HEK293 (cell line): ENCODE results near the gene SMIM41.

ENCODE experiments used
- MYNN ChIP-seq: fragments of 450-650 bp; formaldehyde crosslinking; IDR thresholded peaks from 2 replicates; pipeline ENCODE4 v1.5.1; 2016; ENCODE audit warnings: missing biosample characterization, missing genetic modification characterization, borderline replicate concordance
- SP2 ChIP-seq: fragments of 450-650 bp; formaldehyde crosslinking; IDR thresholded peaks from 2 replicates; pipeline ENCODE4 v1.5.1; 2016; ENCODE audit warnings: missing biosample characterization, missing genetic modification characterization
- SP3 ChIP-seq: fragments of 450-650 bp; formaldehyde crosslinking; IDR thresholded peaks from 2 replicates; pipeline ENCODE4 v1.5.1; 2016; ENCODE audit warnings: missing biosample characterization, missing genetic modification characterization
- YY1 ChIP-seq: fragments of 450-650 bp; formaldehyde crosslinking; IDR thresholded peaks from 2 replicates; pipeline ENCODE4 v1.5.1; 2018; ENCODE audit warnings: missing biosample characterization, missing genetic modification characterization
- ZFP37 ChIP-seq: fragments of 450-650 bp; formaldehyde crosslinking; IDR thresholded peaks from 2 replicates; pipeline ENCODE4 v1.5.1; 2016; ENCODE audit warnings: missing biosample characterization, missing genetic modification characterization
- ZNF112 ChIP-seq: fragments of 450-650 bp; formaldehyde crosslinking; IDR thresholded peaks from 2 replicates; pipeline ENCODE4 v1.5.0; 2017; ENCODE audit warnings: missing biosample characterization, missing genetic modification characterization
- ZNF140 ChIP-seq: fragments of 450-650 bp; formaldehyde crosslinking; IDR thresholded peaks from 2 replicates; pipeline ENCODE4 v1.5.1; 2016; ENCODE audit warnings: missing biosample characterization, missing genetic modification characterization
- ZNF292 ChIP-seq: fragments of 450-650 bp; formaldehyde crosslinking; IDR thresholded peaks from 2 replicates; pipeline ENCODE4 v1.5.1; 2016; ENCODE audit warnings: low read depth, missing biosample characterization, missing genetic modification characterization, borderline replicate concordance
- ZNF341 ChIP-seq: fragments of 450-650 bp; formaldehyde crosslinking; IDR thresholded peaks from 2 replicates; pipeline ENCODE4; 2016; ENCODE audit warnings: low read depth, missing biosample characterization, missing genetic modification characterization
- ZNF558 ChIP-seq: fragments of 450-650 bp; formaldehyde crosslinking; IDR thresholded peaks from 2 replicates; pipeline ENCODE4 v1.5.1; 2016; ENCODE audit warnings: missing biosample characterization, missing genetic modification characterization
- ZNF747 ChIP-seq: fragments of 450-650 bp; formaldehyde crosslinking; IDR thresholded peaks from 2 replicates; pipeline ENCODE4 v1.5.1; 2016; ENCODE audit warnings: missing biosample characterization, missing genetic modification characterization
- TF ChIP-seq, protein P1 (sequence below): fragments of 450-650 bp; formaldehyde crosslinking; IDR thresholded peaks from 2 replicates; pipeline ENCODE4 v1.5.1; 2016; ENCODE audit warnings: missing biosample characterization, missing genetic modification characterization
- TF ChIP-seq, protein P2 (sequence below): fragments of 450-650 bp; formaldehyde crosslinking; IDR thresholded peaks from 2 replicates; pipeline ENCODE4 v1.5.1; 2016; ENCODE audit warnings: missing biosample characterization, missing genetic modification characterization
- TF ChIP-seq, protein P3 (sequence below): fragments of 450-650 bp; formaldehyde crosslinking; IDR thresholded peaks from 2 replicates; pipeline ENCODE4 v1.5.1; 2017; ENCODE audit warnings: missing biosample characterization, missing genetic modification characterization

DNA sequence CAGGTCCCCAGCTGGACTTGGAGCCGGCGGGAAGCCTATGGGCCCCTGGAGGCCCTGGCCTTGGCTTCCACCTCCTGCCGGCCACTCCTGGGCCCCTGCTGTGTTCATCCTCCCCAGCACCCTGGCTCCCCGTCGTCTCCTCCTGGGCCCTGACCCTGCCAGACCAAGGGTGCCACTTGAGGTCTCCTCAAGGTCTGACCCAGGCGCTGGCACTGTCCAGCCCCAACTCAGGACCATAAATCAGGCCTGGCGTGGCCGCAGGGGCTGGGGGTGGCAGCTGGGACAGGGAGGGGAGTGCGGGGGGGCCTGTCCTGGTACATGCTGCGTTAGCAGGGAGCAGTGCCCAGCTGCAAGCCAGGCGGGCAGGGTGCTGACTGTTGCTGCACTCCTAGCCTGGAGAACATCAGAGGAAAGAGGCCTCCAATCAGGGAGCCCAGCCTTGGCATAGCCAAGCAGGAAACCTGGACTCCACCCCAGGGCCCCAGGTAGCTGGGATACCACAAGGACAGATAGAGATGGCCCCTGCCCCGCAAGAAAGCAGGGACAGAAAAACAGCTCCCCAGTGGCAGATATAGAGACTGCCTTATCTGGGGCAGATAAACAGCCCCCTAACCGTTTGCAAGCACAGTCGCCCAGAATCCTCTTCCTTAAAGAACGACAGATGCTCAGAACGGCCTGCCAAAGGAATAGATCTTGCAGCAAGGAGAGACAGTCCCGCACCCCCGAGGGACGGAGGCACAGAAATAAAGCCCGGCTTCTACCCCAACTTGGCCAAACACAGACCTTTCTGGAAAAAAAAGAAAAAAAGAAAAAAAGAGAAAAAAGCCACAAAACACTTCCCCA is 16.2 kb upstream of the SMIM41 start:
- TF ChIP-seq ZNF558 (tag by site-specific recombination) (no peak), SP3 (tag by site-specific recombination) (no peak), SP2 (tag by site-specific recombination) (no peak), ZNF140 (tag by site-specific recombination) (no peak), ZNF292 (tag by site-specific recombination) (no peak), YY1 (tag by site-specific recombination) (no peak), ZNF112 (tag by site-specific recombination) (no peak), ZNF747 (tag by site-specific recombination) (no peak), MYNN (tag by site-specific recombination) (no peak), ZFP37 (tag by site-specific recombination) (no peak), ZNF341 (tag by site-specific recombination) (no peak)
- TF ChIP-seq, protein P1, sequence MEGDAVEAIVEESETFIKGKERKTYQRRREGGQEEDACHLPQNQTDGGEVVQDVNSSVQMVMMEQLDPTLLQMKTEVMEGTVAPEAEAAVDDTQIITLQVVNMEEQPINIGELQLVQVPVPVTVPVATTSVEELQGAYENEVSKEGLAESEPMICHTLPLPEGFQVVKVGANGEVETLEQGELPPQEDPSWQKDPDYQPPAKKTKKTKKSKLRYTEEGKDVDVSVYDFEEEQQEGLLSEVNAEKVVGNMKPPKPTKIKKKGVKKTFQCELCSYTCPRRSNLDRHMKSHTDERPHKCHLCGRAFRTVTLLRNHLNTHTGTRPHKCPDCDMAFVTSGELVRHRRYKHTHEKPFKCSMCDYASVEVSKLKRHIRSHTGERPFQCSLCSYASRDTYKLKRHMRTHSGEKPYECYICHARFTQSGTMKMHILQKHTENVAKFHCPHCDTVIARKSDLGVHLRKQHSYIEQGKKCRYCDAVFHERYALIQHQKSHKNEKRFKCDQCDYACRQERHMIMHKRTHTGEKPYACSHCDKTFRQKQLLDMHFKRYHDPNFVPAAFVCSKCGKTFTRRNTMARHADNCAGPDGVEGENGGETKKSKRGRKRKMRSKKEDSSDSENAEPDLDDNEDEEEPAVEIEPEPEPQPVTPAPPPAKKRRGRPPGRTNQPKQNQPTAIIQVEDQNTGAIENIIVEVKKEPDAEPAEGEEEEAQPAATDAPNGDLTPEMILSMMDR (tag by site-specific recombination), result no peak
- TF ChIP-seq, protein P2, sequence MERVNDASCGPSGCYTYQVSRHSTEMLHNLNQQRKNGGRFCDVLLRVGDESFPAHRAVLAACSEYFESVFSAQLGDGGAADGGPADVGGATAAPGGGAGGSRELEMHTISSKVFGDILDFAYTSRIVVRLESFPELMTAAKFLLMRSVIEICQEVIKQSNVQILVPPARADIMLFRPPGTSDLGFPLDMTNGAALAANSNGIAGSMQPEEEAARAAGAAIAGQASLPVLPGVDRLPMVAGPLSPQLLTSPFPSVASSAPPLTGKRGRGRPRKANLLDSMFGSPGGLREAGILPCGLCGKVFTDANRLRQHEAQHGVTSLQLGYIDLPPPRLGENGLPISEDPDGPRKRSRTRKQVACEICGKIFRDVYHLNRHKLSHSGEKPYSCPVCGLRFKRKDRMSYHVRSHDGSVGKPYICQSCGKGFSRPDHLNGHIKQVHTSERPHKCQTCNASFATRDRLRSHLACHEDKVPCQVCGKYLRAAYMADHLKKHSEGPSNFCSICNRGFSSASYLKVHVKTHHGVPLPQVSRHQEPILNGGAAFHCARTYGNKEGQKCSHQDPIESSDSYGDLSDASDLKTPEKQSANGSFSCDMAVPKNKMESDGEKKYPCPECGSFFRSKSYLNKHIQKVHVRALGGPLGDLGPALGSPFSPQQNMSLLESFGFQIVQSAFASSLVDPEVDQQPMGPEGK, result no peak
- TF ChIP-seq, protein P3, sequence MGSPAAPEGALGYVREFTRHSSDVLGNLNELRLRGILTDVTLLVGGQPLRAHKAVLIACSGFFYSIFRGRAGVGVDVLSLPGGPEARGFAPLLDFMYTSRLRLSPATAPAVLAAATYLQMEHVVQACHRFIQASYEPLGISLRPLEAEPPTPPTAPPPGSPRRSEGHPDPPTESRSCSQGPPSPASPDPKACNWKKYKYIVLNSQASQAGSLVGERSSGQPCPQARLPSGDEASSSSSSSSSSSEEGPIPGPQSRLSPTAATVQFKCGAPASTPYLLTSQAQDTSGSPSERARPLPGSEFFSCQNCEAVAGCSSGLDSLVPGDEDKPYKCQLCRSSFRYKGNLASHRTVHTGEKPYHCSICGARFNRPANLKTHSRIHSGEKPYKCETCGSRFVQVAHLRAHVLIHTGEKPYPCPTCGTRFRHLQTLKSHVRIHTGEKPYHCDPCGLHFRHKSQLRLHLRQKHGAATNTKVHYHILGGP (tag by site-specific recombination), result no peak
